Posterior vena cava (tissue), 2 donors: ENCODE measurements around the gene EDDM13. TPM values are rescaled to one million over a fixed set of nuclear protein-coding genes. Genes with fewer than 3 reads are reported as not detected.
"Not testable (repeated sequence)": the region's sequence is repeated elsewhere in the genome, so short reads cannot be mapped to it uniquely, and the experiment has no call there.

Experiments
- DNase-seq: peaks from one replicate; pipeline ENCODE4 v3.0.0-alpha.2; 2020; ENCODE audit warnings: low spot score
- intact Hi-C, 2 donors: fragments of 100-400 bp; cut with DNase I; formaldehyde crosslinking; loops; one replicate each; pipeline versions ENCODE4 v1.14.1 to v1.14.2; 2022 to 2023
- total RNA-seq, 2 donors: library from RNA; stranded (reverse); fragmentation: NEBNext Ultra II Directional; extraction: Animal tissue kit (Norgen Biotek cat#: 25700); gene quantifications; one replicate each; pipeline ENCODE4 v1.2.1, GENCODE V29; 2021
- donor health status: DM: yes; HTN: yes; CAD: no.
- donor health status: DM: yes; HTN: yes; CAD: no.

EDDM13 gene
- total RNA-seq, 2 donors from 2014 or later: not detected

DNA sequence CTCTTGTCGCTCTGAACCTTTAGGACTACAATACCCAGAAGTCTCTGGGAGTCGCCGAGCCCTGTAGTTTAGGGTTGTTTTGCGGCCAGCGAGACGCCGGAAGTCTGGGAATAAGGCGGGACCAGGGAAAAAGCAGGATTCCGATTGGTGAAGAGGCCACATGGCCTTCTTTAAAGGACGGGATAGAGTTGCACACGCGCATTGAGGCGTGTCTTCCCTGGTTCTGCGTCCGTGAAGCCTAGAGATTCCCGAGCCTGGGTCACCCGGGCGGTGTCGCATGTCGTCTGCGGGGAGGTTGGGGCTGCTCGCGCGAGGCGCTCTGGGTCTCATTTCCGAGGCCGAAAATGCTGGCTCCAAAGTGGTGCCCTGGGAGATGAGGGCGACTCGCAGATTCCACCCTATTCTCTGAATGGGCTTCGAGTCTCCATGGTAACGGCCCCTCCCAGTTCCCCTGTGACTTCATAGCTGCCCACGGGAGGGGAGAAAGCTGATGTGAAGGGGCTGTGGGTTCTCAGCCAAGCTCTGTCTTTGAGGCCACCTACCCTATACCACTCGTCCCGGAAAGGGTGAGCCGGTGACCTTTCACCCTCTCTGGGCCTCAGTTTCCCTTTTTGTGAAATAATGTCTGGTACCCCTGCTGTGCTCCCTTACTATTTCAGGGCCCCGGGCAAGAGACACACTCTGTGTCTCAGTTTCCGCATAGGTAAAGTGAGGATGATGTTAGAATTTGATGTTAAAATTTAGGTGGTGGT, 42.7 kb downstream of the EDDM13 start:
- intact Hi-C loops: no loop called here
- peak; percentile 97 for DNase-seq

DNA sequence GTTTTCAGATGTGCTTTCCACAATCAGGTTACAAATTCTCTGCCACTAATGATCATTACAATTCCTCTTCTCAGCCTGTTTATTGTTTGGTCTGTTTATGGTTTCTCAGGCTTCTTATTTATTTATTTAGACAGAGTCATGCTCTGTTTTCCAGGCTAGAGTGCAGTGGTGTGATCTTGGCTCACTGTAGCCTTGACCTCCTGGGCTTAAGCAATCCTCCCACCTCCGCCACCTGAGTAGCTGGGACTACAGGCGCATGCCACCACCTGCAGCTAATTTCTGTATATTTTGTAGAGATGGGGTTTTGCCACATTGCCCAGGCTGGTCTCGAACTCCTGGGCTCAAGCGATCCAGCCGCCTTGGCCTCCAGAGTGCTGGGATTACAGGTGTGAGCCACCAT, 44.2 kb downstream of the EDDM13 start:
- intact Hi-C loops: no loop called here
- DNase-seq: no peak

DNA sequence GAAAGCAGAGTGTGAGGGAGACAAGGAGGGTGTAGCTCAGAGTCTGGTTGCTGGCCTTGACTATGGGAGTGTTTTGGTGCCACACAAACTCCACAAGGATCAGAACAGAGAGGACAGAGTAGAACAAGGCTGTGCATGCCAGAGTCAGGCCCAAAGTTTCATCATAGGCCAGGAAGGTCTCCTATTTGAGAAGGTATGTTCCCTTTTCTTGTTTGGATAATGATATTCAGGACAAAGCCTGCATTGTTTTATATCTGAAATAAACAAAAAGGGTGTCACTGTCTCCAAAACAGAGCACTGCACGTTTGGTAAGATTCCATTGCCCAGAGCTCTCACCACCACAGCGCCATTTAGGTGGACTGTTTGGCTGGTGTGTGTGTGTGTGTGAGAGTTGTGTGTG, 45.2 kb downstream of the EDDM13 start:
- no peak for DNase-seq
- intact Hi-C loops: no loop called here

DNA sequence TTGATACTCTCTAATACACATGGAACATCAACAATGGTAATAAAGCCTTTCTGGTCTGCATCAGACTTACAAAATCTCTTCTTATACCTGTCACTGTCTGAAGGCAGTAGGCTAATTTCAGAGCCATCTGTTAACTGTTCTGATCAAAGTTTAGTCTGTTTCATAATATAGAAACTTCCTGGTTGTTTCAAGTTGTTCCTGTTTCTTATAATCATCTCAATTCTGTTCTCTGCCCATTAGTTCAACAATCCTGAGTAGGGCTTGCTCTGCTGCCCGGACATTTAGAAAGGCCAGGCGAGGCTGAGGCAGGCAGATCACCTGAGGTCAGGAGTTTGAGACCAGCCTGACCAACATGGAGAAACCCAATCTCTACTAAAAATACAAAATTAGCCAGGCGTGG, 47.4 kb downstream of the EDDM13 start:
- DNase-seq: no peak
- intact Hi-C loops: no loop called here

DNA sequence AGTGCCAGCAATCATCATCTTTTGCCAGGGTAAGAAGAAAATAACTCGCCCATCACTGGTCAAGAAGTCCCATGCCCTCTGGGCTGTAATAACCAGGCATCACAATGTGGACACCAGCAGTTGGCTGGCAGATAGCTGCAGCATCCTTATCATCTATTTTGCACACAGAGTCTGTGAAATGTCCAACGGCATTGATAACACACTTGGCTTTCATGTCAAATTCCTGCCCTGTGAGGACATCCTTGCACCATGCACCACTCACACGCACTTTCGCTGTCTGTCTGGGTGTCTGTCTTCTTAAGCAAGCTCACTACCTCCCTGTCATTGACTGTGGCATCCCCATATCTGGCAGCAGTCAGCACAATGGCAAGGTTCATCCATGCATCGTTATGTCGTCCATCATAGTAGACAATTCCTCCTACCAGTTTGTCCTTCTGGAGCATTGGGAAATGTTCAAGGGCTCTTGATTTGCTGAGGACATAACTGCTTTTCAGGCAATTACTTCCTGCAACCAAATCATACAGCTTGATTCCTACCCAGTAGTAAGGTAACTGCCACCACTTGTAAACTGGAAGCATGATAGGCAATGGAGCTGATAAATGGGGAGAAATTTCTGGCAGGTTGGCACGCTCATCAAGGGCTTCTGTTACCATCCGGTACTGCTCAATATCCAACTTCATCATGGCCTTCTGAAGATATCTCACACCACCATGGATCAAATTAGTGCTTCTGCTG, 48.9 kb downstream of the EDDM13 start:
- DNase-seq: no peak
- intact Hi-C loops: no loop called here

DNA sequence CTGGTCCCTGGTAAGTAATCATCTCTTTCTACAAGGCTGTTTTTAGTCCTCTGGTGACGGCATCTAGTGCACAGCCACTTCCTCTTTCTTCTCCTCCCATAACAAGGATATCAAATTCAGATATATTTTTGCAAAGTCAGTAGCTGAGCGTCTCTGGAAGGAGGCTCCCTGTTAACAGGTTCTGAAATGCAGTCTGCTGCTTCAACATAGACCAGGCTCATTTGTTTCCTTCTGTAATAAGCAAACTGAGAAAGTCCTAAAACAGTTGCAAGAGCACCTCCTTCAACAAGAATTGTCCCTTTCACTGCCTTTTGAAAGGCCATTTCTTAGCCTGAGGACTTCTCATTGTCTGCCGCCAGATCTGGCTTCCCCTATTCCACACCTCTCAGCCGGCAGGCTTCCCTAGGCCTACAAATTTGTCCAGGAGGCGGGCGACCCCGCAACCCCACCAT, 49.5 kb downstream of the EDDM13 start:
- intact Hi-C loops: no loop called here
- DNase-seq: no peak

DNA sequence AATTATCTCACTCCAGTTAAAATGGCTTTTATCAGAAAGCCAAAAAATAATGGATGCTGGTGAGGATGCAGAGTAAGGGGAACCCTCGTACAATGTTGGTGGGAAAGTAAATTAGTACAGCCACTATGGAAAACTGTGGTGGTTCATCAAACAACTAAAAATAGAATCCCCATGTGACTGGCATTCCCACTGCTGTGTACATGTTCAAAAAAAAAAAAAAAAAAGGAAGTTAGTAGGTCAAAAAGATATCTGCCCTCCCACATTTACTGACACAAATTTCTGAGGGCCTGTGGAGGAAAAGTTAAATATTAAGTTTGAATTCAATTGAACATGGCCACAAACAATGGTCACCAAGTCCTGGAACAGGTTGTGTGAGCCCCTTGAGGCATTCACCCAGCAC, 51.9 kb downstream of the EDDM13 start:
- no peak for DNase-seq
- intact Hi-C loops: no loop called here

DNA sequence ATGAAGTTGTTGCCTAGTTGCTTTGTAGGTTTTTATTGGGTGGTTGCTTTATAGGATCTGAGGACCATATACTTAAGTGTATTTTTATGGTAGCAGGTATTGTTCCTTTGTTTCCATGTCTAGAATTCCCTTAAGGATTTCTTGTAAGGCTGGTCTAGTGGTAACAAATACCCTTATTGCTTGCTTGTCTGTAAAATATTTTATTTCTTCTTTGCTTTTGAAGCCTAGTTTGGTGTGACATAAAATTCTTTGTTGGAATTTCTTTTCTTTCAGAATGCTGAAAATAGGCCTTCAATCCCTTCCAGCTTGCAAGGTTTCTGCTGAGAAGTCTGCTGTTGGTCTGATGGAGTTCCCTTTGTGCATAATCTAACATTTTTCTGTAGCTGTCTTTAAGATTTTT, 60.1 kb downstream of the EDDM13 start:
- intact Hi-C loops: no loop called here
- DNase-seq: no peak

DNA sequence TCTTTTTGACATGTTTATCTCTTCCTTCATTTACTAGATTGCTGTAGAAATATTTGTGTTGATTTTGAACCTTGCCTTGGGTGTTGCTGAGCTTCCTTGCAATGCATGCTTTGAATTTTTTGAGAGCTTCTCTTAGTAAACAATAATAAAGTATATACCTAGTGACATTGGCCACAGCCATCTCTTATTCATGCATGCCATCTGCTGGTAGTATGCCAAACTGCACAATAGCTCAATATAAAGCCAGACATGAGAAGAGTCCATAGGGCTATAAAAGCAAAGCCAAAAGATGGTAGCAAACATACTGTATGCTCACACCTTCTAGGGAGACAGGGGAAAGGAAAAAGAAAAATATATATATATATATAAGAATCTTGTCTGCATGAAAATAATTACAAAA, 61.0 kb downstream of the EDDM13 start:
- no peak for DNase-seq
- intact Hi-C loops: no loop called here

DNA sequence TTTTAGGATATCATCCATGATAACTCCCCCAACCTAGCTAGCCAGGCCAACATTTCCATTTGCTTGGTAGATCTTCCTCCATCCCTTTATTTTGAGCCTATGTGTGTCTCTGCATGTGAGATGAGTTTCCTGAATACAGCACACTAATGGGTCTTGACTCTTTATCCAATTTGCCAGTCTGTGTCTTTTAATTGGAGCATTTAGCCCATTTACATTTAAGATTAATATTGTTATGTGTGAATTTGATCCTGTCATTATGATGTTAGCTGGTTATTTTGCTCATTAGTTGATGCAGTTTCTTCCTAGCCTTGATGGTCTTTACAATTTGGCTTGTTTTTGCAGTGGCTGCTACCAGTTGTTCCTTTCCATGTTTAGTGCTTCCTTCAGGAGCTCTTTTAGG, 62.8 kb downstream of the EDDM13 start:
- DNase-seq, intact Hi-C loops: not testable (repeated sequence)

DNA sequence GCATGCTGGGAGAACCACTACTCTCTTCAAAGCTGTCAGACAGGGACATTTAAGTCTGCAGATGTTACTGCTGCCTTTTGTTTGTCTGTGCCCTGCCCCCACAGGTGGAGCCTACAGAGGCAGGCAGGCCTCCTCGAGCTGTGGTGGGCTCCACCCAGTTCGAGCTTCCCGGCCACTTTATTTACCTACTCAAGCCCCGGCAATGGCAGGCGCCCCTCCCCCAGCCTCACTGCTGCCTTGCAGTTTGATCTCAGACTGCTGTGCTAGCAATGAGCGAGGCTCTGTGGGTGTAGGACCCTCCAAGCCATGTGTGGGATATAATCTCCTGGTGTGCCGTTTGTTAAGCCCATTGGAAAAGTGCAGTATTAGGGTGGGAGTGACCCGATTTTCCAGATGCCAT, 64.5 kb downstream of the EDDM13 start:
- DNase-seq, intact Hi-C loops: not testable (repeated sequence)

DNA sequence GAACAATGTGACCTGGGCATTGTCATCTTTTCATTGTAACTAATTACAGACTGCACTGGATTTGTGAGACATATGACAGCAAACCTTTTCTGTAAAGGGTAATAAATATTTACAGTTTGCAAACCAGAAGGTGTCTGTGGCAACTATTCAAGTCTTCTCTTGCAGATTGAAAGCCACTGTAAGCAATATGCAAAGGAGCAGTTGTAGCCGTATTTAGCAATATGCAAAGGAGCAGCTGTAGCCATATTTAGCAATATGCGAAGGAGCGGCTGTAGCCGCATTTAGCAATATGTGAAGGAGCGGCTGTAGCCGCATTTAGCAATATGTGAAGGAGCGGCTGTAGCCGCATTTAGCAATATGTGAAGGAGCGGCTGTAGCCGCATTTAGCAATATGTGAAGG, 66.5 kb downstream of the EDDM13 start:
- intact Hi-C loops, DNase-seq: not testable (repeated sequence)

DNA sequence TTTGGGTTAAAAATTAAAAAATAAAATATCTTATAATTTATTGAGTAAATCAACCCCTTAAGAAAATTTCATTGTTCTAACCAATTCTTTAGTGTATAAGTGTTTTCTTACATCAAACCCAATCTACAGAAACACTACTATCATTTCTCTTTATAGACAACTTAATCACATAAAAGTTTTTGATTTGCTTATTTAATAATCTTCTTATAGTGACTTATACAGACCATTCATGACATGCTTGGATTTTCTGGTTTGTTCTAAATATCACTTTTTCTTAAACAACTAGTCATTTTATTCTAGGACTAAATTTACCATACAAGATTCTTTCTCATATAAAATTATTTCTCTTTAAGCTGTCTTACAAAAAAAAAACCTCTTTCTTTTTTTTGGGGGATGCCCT, 69.4 kb downstream of the EDDM13 start:
- DNase-seq: no peak
- intact Hi-C loops: loop anchor here in 1 of 2 donors (10.0 kb wide), 1 partner anchor 87 kb away; no protein-coding TSS in a partner anchor

DNA sequence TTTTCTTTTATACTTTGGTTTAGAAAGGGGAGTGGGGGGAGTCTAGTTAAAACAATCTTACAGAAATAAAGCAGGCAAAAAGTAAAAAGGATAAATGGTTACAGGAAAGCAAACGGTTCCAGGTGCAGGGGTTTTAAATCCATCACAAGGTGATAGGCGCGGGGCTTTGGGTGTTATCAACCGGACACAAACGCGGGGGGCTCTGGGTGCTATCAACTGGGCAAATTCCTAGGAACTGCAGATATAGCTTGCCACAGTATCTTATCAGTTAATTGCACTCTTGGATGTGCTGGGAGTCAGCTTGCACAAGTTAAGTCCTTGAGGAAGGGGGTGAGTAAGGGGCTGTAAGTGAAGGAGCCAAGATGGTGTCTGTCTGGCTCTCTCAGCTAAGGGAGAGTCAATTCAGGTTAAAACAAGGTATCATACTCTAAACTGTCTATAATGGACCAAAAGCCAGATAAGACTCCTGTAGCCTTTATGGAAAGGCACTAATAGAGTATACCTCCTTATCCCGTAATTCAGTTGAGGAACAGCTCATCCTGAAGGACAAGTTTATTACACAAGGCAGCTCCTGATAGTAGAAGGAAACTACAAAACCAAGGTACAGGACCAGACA, 74.7 kb downstream of the EDDM13 start:
- no peak for DNase-seq
- intact Hi-C loops: loop anchor here in 1 of 2 donors (10.0 kb wide), 1 partner anchor 92 kb away; no protein-coding TSS in a partner anchor

DNA sequence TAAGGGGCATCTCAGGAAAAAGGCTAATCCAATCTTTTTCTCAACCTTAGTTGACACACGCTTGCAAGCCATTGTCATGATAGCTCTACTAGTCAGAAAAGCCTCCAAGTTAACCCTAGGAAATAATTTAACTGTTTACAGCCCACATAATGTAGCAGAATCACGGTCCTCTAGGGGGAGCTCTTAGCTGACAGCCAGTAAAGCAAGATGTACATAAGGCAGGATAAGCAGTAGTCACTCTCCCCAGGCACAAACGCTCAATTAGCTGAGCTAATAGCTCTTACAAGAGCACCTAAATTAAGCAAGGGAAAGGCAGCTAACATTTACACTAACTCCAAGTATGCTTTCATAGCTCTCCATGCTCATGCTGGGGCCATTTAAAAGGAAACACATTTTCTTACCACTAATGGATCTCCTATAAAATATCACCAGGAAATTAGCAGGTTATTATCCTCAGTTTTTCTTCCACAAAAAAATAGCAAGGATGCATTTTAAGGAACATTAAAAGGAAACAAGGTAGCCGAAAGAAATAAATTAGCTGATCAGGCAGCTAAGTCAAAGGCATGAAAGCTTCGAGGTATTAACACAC, 75.8 kb downstream of the EDDM13 start:
- intact Hi-C loops: loop anchor here in 1 of 2 donors (10.0 kb wide), 1 partner anchor 94 kb away; no protein-coding TSS in a partner anchor
- DNase-seq: no peak

DNA sequence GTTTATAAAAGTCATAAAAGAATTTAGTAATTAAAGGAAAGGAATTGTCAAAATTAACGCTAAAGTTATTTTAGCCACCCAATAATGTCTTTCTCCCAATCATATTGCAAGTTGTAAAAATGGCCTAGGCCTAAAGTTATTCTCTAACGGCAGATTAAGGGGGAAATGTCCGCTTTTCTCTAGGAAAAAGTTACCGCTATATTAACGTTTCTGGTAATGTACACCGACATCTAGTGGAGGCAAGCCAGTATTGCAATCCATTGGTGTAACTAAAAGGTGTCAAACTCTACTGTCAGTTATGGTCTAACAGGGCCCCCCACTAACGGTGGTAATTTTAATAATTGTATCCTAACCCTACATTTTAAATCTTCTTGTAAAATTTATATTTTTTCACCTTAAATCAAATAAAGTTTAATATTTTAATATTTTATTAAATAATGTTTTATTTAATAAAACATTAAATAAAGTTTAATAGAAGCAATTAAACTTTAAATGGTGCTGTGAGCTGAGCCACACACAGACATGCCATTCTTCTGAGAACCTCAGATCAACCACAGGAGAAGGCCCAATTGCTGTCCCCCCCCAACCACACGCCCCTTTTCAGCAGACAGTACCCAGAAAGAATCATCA, 78.0 kb downstream of the EDDM13 start:
- no peak for DNase-seq
- intact Hi-C loops: loop anchor here in 1 of 2 donors (10.0 kb wide), 1 partner anchor 276 kb away; no protein-coding TSS in a partner anchor

DNA sequence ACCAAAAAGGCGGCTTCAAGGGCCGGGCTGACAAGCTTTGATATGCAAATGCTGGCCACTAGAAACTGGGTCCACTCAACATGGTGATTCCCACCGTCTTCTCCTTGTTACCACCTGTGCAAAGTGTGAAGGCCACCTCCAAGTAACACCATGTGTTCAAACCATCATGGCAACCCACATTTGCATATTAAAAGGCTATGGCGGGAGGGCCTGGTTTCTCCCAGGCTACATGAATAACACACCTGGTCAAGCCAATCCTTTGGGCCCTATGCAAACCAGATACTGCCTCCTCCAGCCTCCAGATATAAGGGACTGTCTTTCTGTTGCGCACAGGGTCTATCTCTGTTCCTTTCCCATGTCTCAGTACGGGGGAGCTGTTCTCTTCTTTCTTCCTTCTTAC, 78.7 kb downstream of the EDDM13 start:
- DNase-seq: no peak
- intact Hi-C loops: loop anchor here in 1 of 2 donors (10.0 kb wide), 1 partner anchor 276 kb away; no protein-coding TSS in a partner anchor

DNA sequence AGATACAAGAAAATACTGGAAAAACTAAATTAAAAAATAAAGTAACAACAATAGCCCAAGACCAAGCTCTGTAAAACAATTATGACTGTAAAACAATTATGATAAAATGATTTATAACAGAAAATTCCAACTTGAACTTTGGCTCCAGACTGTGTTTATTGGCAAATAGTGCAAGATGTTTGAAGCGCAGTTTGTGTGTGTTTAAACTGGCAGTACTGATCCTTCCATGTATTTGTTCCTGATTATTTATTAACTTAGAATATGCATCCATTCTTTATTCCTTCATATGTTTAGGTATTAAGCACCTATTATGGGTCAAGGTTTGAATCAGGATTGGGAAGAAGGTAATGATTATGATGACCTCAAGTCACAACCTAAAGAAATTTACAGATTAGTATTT, 83.0 kb downstream of the EDDM13 start:
- intact Hi-C loops: loop anchor here (5.0 to 10.0 kb wide), 2 partner anchors 281 to 728 kb away; no protein-coding TSS in a partner anchor
- DNase-seq: no peak

DNA sequence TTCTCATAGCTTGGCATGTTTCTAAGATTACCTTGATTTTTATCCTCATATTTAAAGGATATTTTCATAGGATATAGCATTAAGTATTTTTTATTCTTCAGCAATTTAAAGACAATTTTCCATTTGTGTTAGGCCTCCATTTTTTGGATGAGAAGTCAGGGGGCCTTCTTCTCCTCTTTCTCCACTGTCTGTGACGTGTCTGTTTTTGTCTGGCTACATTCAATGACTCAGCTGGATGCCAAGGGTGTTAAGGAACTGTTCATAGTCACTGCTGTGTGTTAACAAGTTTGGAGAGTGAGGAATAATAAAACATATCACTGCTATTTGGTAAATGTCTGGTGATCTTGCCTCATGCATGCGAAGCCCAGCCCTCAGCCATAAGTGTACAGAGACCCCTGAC, 84.4 kb downstream of the EDDM13 start:
- no peak for DNase-seq
- intact Hi-C loops: loop anchor here (5.0 to 10.0 kb wide), 2 partner anchors 282 to 730 kb away; no protein-coding TSS in a partner anchor
